GM12801 (cell line): Measurements from ENCODE around the gene ETV6.

Experiments used
- TF ChIP-seq, protein P1 (sequence below): IDR thresholded peaks from one replicate; pipeline ENCODE4 v1.5.1; 2011; ENCODE audit warnings: control low read depth; ENCODE audit not compliant: insufficient read length; ENCODE audit errors: extremely low read depth

ETV6 gene

DNA sequence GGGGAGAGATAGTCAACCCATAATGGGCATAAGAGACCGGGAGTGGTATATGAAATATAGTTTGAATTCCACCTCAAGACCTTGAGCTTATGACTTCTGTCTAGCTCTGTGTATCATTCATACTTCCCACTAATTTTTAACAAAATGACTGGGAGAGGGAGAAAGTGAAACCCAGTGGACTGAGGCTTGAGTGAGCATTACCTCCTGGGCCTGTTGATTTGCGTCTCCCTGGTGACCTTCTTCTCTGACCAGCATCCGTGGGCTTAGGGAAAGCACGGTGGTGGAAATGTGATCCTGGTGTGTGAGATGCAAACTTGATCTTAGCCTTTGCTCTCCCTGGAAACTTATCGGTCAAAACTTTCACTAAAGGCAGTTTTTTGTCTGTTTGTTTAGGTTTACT is 213.3 kb downstream of the ETV6 start:
- TF ChIP-seq, protein P1, sequence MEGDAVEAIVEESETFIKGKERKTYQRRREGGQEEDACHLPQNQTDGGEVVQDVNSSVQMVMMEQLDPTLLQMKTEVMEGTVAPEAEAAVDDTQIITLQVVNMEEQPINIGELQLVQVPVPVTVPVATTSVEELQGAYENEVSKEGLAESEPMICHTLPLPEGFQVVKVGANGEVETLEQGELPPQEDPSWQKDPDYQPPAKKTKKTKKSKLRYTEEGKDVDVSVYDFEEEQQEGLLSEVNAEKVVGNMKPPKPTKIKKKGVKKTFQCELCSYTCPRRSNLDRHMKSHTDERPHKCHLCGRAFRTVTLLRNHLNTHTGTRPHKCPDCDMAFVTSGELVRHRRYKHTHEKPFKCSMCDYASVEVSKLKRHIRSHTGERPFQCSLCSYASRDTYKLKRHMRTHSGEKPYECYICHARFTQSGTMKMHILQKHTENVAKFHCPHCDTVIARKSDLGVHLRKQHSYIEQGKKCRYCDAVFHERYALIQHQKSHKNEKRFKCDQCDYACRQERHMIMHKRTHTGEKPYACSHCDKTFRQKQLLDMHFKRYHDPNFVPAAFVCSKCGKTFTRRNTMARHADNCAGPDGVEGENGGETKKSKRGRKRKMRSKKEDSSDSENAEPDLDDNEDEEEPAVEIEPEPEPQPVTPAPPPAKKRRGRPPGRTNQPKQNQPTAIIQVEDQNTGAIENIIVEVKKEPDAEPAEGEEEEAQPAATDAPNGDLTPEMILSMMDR, result no peak

DNA sequence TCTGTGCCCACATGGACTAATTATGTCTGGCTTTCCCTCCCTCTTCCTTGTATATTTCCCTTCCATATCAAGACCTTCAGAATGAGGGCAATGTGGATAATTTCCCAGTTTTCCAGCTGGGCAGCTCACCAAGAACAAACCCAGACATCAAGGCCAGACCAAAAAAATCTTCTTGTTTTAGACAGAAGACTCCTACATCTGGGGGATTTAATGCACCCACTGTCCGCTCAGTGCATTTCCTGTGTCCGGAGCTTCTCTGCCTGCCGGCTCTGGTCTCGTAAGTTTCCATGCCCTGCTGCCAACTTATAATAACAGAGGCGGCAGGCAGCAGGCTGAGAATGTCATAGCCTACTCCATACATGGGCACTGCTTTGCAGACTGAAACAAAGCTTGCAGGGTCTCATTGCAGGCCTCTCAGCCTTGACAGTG is 214.0 kb downstream of the ETV6 start:
- TF ChIP-seq, protein P1, result no peak

DNA sequence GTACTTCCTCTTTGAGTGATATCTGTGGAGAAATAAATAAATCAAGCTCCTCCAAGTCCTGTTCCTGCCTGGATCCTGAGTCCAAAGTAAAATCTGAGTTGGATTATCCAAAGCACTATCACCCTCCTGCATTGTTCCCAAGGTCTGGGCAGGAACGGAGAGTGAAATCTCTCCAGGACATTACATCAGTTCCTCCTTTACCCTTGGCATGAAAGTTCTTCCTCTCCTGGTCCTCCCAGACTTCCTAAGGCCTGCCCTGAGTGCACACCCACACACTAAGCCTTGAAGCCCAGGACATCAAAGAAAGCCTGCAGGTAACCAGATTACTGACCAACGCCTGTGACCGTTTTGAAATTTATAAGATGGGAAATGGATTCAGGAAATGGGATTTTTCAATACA is 214.5 kb downstream of the ETV6 start:
- TF ChIP-seq, protein P1, result no peak

DNA sequence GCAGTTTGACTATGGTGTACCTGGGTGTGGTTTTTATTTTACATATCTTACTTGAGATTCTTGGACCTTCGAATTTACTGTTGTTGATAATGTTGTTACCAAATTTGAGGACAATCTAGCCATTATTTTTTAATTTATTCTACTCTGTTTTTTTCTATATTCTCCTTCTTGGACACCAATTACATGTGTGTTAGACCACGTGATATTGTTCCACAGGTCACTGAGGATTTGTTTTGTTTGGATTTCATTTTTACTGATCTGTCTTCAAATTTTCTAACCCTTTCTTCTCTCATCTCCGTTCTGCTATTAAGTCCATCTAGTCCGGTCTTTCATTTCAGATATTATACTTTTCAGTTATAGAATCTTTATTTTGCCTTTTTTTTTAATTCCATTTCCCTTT is 216.3 kb downstream of the ETV6 start:
- TF ChIP-seq, protein P1, result no peak

DNA sequence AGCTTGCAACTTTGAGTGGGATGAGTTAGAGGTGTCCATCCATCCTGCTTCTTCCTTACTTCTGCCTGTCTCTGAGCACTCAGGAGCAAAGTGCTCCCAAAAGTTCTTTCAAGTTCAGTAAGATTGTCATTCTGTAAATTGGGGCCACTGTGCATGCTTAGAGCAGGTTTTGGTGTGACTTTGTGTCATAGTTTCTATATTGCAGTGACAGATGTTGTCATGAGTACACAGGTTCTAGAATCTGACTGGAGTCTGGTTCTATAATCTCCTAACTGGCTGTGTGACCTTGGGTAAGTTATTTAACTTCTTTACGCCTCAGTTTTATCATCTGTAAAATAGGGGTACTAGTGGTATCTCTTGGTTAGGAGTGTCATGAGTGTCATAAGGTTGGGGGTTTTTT is 218.6 kb downstream of the ETV6 start:
- TF ChIP-seq, protein P1, result no peak

DNA sequence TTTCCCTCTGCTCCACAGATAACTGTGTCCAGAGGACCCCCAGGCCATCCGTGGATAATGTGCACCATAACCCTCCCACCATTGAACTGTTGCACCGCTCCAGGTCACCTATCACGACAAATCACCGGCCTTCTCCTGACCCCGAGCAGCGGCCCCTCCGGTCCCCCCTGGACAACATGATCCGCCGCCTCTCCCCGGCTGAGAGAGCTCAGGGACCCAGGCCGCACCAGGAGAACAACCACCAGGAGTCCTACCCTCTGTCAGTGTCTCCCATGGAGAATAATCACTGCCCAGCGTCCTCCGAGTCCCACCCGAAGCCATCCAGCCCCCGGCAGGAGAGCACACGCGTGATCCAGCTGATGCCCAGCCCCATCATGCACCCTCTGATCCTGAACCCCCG is 219.9 kb downstream of the ETV6 start:
- TF ChIP-seq, protein P1, result no peak

DNA sequence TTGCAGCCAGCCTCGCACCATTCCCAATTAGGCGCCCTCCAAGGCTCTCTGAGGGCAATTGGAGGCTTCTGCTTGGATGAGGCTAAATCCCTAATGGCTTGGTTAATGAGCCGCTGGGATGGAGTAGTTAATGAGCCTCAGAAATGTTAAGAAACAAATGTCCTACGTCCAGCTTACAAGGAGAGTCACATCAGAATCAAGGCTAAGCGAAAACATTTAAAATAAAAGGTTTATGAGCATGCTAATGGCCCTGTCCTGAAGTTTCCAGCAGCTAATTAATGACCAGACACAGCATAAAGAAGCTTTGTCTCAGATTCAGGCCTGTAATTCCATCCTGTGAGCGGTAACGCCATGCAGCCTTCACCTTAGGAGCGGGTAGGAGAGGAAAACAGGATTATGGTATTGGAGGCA is 220.6 kb downstream of the ETV6 start:
- TF ChIP-seq, protein P1, result no peak

DNA sequence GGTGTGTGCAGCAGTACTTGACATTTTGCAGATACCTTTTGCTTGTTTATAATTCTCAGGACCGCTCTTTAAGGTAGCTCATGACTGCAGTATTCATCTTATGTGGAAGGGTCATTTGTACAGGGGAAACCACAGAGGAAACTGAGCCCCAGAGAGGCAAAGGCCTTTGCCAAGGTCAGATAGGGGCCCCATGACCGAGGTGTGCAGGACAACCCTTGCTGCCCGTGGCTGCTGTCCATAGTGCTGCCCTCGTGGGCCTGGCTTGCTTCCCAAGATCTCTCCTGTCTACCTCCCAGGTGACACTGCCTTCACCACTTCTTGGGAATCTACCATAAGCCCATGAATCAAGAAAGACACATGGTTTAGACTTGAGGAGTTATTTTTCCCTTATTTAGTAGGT is 222.6 kb downstream of the ETV6 start:
- TF ChIP-seq, protein P1, result no peak
